ENCODE data around the gene EPB41. TPM values are rescaled to one million over a fixed set of nuclear protein-coding genes. Genes with fewer than 3 reads are reported as not detected.

Gene EPB41
- total and polyA plus RNA-seq, 9 of the 15 experiments (the other 6 are each of a cell fraction or from before 2014, with no cell fraction given) = 3.7 to 213 (median 141) TPM

- TF ChIP-seq CBFA2T3 (IDR thresholded peaks at IDR 0.05) = peak; percentile 46; the same call in 1 of the 2 replicates
- TF ChIP-seq TAL1 (IDR thresholded peaks at IDR 0.05) = peak; percentile 11; the same call in 1 of the 2 replicates
- TF ChIP-seq TCF3 (CRISPR knock-in tag; IDR thresholded peaks at IDR 0.05) = peak; percentile 24; the same call in 1 of the 2 replicates
- TF ChIP-seq ZNF23 (CRISPR knock-in tag; IDR thresholded peaks at IDR 0.05) = no peak
- TF ChIP-seq FOSL1 (tag; conservative IDR thresholded peaks at IDR 0.05) = peak; percentile 47
- peak; percentile 21 for TF ChIP-seq RBM22 (IDR thresholded peaks at IDR 0.05; ENCODE audit: low read depth, low read length, poor library complexity, severe bottlenecking)
- TF ChIP-seq XRCC5 (IDR thresholded peaks at IDR 0.05; ENCODE audit: low read depth, low read length) = no peak
- H3K79me2 ChIP-seq (ENCODE audit: control insufficient read depth, insufficient read depth, low read length) = peaks cover 3% of the 10 kb centered on the region; the same call in 1 of the 3 replicates
- peak; percentile 19 for FAIRE-seq
- H3K36me3 ChIP-seq (ENCODE audit: control insufficient read depth, insufficient read depth, low read length) = peaks cover 56% of the 10 kb centered on the region
- no peak overlapping the region; the same call in 2 of the 3 replicates for H3K27ac ChIP-seq (ENCODE audit: extremely low read depth, low read depth, low read length)
- no peaks in the 10 kb centered on the region for H3K9me1 ChIP-seq (ENCODE audit: control insufficient read depth, insufficient read depth, low read length)
- POLR2A ChIA-PET = interaction anchor here (0.6 to 1.5 kb wide), 6 partner anchors 12 to 129 kb away, joined by 3 to 6 read pairs (median 4); no protein-coding TSS in a partner anchor
- DNase-seq (ENCODE audit: extremely low read depth in 1 of 4, low spot score in 3 of 4) = no peak
- H3K4me3 ChIP-seq = no peak overlapping the region
- in situ Hi-C loops (cut with MboI) = no loop called here
- no TSS peak for BruUV-seq (replicated peaks)
- peak; percentile 63 for ATAC-seq
- H3K9ac ChIP-seq (ENCODE audit: insufficient read depth in 1 of 2, low read depth in 2 of 2, low read length in 2 of 2) = no peak overlapping the region
- H2AFZ ChIP-seq (ENCODE audit: low read depth, low read length) = no peak overlapping the region
- CTCF ChIA-PET (ENCODE audit: low intra/inter-chr PET ratio) = no interaction called here
- no peak overlapping the region for H3K4me2 ChIP-seq (ENCODE audit: insufficient read depth, low read length)
- intact Hi-C loops (cut with micrococcal nuclease) = no loop called here
- H4K20me1 ChIP-seq (replicated peaks; ENCODE audit: control insufficient read depth, insufficient read depth, low read length) = no peaks in the 10 kb centered on the region
- whole genome bisulfite sequencing (ENCODE audit: insufficient coverage, low coverage, missing lambda C conversion rate) = 43% methylated on average over 3 of the region's 3 CpGs
- no peaks in the 10 kb centered on the region for H3K27me3 ChIP-seq (ENCODE audit: control insufficient read depth in 2 of 2, insufficient read depth in 2 of 2, low read length in 2 of 2)
- no peaks in the 10 kb centered on the region for H3K9me3 ChIP-seq (replicated peaks; ENCODE audit: control insufficient read depth, insufficient read depth, low read depth, low read length)
- H3K4me1 ChIP-seq (replicated peaks in 1 of 2; ENCODE audit: control insufficient read depth in 2 of 2, insufficient read depth in 2 of 2, low read length in 2 of 2) = no peaks in the 10 kb centered on the region; a peak in 1 of 5 replicates
These were observed 97.4 kb downstream of the EPB41 start for GRCh38 chr1:29011775-29012174.

DNA sequence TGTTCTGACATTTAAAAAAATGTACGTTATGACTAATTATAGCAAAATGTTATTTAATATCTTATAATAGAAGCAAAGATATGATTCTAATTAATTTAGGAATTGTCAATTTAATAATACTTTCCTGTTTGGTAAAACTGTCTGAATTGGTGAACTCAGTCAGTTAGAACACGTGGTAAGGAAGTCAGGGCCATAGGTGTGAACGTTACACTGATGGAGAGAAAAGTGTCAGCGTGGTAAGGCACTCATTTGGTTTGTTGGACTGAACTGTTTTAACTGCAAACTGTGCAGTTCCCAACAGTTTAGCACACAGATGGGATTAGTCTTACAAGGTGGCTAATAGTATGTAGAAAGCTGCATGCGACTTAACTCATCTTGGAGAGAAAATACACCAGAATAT lies 102.9 kb downstream of the EPB41 start:
- Histone ChIP-seq H3K4me2 (ENCODE audit: insufficient read depth, low read length) (no peak overlapping the region), H3K9ac (ENCODE audit: insufficient read depth in 1 of 2, low read depth in 2 of 2, low read length in 2 of 2) (no peak overlapping the region), H3K36me3 (ENCODE audit: control insufficient read depth, insufficient read depth, low read length) (peaks cover 65% of the 10 kb centered on the region), H4K20me1 (replicated peaks; ENCODE audit: control insufficient read depth, insufficient read depth, low read length) (no peaks in the 10 kb centered on the region), H3K27ac (ENCODE audit: extremely low read depth, low read depth, low read length) (no peak overlapping the region), H3K4me1 (replicated peaks in 1 of 2; ENCODE audit: control insufficient read depth in 2 of 2, insufficient read depth in 2 of 2, low read length in 2 of 2) (no peaks in the 10 kb centered on the region), H3K4me3 (no peak overlapping the region), H3K27me3 (ENCODE audit: control insufficient read depth in 2 of 2, insufficient read depth in 2 of 2, low read length in 2 of 2) (no peaks in the 10 kb centered on the region), H3K79me2 (ENCODE audit: control insufficient read depth, insufficient read depth, low read length) (peaks cover 3% of the 10 kb centered on the region; the same call in 1 of the 3 replicates), H3K9me3 (replicated peaks; ENCODE audit: control insufficient read depth, insufficient read depth, low read depth, low read length) (no peaks in the 10 kb centered on the region), H2AFZ (ENCODE audit: low read depth, low read length) (no peak overlapping the region), H3K9me1 (ENCODE audit: control insufficient read depth, insufficient read depth, low read length) (no peaks in the 10 kb centered on the region)
- 92% methylated on average over 5 of the region's 5 CpGs for WGBS (ENCODE audit: insufficient coverage, low coverage, missing lambda C conversion rate)
- ATAC-seq (no peak), FAIRE-seq (no peak), DNase-seq (ENCODE audit: extremely low read depth in 1 of 4, low spot score in 3 of 4) (no peak)
- POLR2A ChIA-PET = no interaction called here
- intact Hi-C loops (cut with micrococcal nuclease) = no loop called here
- in situ Hi-C loops (cut with MboI) = no loop called here
- CTCF ChIA-PET (ENCODE audit: low intra/inter-chr PET ratio) = no interaction called here
- no TSS peak for BruUV-seq (replicated peaks)
- TF ChIP-seq, protein P1, sequence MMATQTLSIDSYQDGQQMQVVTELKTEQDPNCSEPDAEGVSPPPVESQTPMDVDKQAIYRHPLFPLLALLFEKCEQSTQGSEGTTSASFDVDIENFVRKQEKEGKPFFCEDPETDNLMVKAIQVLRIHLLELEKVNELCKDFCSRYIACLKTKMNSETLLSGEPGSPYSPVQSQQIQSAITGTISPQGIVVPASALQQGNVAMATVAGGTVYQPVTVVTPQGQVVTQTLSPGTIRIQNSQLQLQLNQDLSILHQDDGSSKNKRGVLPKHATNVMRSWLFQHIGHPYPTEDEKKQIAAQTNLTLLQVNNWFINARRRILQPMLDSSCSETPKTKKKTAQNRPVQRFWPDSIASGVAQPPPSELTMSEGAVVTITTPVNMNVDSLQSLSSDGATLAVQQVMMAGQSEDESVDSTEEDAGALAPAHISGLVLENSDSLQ (IDR thresholded peaks at IDR 0.05) = no peak
- no peak for TF ChIP-seq ZNF24 (IDR thresholded peaks at IDR 0.05)
- no peak for TF ChIP-seq PHF8 (IDR thresholded peaks at IDR 0.05; ENCODE audit: borderline replicate concordance, low read length)
- TF ChIP-seq, protein P2, sequence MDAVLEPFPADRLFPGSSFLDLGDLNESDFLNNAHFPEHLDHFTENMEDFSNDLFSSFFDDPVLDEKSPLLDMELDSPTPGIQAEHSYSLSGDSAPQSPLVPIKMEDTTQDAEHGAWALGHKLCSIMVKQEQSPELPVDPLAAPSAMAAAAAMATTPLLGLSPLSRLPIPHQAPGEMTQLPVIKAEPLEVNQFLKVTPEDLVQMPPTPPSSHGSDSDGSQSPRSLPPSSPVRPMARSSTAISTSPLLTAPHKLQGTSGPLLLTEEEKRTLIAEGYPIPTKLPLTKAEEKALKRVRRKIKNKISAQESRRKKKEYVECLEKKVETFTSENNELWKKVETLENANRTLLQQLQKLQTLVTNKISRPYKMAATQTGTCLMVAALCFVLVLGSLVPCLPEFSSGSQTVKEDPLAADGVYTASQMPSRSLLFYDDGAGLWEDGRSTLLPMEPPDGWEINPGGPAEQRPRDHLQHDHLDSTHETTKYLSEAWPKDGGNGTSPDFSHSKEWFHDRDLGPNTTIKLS (IDR thresholded peaks at IDR 0.05; ENCODE audit: borderline replicate concordance, low read depth) = no peak
- TF ChIP-seq NCOA6 (IDR thresholded peaks at IDR 0.05) = no peak
- TF ChIP-seq BDP1 (IDR thresholded peaks at IDR 0.05; ENCODE audit: insufficient read depth, insufficient read length) = no peak
- TF ChIP-seq SREBF2 (CRISPR knock-in tag; IDR thresholded peaks at IDR 0.05) = no peak
- TF ChIP-seq RBM39 (optimal IDR thresholded peaks at IDR 0.05; ENCODE audit: low read depth, low read length) = no peak
